Measurements from ENCODE around the gene THTPA.
A peak's percentile ranks its signal among the peaks of the same experiment; 100 is the strongest.
"Not testable (repeated sequence)": the region's sequence is repeated elsewhere in the genome, so short reads cannot be mapped to it uniquely, and the experiment has no call there.

THTPA gene

DNA sequence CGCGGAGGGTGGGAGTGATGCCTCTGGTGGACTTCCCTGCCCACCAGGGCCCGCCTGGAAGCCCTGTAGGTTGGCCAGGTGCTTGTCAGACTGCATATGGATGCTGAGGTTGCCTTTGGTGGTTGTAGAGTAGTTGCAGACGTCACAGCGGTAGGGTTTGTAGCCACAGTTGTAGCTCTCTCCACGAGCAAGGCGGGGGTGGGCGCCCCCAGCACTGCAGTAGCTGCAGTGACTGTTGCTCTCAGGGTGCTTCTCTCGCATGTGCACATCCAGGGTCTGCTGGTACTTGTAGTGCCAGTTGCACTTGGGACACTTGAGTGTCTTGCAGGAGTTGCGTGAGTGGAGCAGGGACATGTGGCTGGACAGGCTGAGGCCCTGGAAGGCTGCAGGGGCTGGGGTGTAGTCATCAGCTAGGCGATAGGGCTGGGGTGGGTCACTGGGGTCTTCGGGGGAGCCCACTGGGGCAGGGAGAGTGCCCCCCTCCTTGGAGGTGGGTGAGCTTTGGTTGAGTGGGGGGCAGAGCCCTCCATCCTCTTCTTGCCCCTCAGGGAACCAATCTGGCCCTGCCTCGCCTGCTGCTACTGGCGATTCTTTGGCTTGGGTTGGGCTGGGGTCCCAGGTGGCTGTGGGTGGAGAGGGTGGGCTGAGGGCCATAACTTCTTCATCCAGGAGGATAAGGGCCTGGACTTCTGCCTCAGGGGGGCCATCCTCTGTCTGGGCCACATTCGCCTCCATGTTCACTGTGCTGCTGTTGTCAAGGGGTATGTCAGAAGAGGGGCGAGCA, 22.2 kb upstream of the THTPA start:
- no peak for DNase-seq (ENCODE audit: low spot score)

DNA sequence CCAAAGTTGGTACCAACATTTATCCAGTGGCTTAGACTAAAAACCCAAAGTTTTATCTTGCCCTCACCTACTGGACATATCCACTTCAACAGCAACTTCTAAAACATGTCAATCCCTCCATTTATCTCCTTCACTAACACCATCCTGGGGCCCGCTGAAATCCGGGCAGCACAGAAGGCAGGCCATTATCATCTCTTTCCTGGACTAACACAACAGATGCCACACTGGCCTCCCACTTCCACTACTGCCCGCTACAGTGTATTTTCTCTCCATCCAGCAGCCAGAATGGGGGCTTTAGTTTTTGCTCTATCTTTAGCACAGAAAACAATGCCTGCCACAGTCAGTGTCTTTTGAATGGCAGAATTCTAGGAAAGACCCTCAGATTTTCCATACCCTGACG, 20.1 kb upstream of the THTPA start:
- DNase-seq (ENCODE audit: low spot score) = no peak

GRCh38 chr14:23536494-23536893, 19.6 kb upstream of the THTPA start:
- DNase-seq (ENCODE audit: low spot score) = no peak

- not testable (repeated sequence) for DNase-seq (ENCODE audit: low spot score)
Observed at GRCh38 chr14:23536906-23537305, 19.2 kb upstream of the THTPA start.

- no peak for DNase-seq (ENCODE audit: low spot score)
Observed at GRCh38 chr14:23537351-23538049, 18.6 kb upstream of the THTPA start.

- no peak for DNase-seq (ENCODE audit: low spot score)
Observed at GRCh38 chr14:23538050-23538718, 17.9 kb upstream of the THTPA start.

- no peak for DNase-seq (ENCODE audit: low spot score)
Observed at GRCh38 chr14:23538785-23539184, 17.3 kb upstream of the THTPA start.

DNA sequence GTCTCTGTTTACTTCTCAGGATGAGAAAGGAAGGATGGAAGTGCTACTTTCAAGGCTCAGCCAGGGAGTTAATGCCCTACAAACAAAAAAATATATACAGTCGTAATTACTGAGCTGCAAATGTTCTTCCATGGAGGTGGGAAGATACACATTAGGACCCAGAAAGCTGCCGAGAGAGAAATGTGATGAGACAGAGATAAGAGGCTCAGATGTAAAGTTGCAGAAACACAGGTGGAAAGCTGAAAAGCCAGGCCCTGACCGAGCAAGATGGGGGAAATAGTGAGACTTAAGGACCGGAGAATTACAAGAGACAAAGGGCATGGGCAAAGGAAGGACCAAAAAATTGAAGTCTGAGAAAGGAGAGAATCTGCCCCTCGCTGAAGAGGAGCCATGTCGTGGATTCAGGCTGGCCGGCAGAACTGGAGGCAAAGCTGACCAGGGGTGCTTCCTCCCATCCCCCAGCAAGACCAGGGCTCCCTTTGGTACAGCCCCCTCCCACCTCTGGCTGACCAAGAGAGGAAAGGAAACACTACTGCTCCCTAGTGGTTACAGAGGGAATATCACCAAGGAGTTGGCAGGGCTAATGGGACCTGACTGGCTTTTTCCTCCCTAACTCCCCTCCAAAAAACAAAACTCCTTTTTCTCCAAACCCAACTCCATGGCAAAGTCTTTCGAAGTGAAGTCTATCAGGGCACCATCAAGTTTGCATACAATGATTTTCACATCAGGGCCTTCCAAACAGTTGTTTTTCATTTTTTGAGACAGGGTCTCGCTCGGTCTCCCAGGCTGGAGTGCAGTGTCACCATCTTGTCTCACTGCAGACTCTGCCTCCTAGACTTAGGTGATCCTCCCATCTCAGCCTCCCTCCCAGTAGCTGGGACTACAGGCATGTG, 16.6 kb upstream of the THTPA start:
- peak; percentile 78 for DNase-seq (ENCODE audit: low spot score)

GRCh38 chr14:23540141-23540469, 16.0 kb upstream of the THTPA start:
- DNase-seq (ENCODE audit: low spot score) = no peak

DNA sequence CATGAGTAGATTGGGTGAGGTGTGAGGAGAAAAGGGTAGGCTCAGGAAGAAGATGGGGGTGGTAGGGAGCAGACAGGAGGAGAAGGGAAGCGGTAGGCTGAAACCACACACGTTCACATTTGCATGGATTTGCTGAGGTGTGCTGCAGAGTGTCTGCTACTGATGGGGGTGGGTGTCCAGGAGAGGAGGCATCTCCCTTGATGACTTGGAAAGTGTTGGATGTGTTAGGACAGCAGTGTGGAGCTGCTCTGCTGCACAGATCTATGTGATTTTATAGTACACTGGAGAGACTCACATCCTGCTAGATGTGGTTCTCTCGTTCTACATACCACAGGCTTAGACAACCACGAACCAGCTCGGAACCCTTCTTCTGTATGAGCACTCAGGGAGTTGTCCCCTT, 13.8 kb upstream of the THTPA start:
- DNase-seq (ENCODE audit: low spot score) = no peak

GRCh38 chr14:23543403-23543802, 12.7 kb upstream of the THTPA start:
- no peak for DNase-seq (ENCODE audit: low spot score)

DNA sequence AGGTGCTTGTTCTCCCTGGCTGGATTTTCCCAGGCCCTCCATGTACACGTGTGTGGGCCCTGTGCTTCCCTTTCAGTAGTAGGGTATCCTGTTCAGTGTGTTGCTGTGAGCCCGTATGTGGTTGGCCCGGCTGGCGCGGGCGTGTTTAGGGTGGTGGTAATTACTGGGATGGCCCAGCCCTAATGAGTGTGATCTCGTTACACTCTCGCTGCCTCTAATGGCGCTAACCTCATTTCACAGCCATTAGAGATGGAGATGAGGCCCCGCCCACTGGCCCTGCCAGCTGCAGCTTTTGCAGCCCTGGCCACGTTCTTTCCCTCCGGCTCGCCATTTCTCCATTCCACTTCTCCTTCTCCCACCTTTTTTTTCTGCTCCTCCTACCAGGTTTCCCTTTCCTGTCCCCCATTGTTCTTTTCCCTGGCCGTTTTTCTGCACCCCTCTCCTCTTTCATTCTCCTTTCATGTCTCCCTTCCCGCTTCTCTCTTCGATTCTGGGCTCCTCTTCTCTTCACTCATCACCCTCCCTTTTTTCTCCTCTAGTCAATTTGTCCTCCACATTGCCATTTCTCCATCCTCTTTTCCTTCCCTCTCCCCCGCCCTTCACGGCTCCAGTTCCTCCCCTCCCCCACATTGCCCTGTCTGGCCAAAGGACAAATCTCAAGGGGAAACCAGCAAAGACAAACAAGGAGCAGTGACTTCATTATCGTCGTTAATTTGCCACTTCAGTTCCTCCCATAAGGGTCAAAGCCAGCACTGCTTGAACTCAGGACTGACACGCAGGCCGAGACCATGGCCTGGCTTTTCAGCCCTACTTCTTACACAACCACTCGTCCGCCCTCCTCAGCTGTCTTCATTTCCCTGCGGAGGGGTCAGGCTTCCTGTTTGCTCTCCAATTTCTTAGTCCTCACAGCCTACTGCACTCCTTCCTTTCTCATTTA, 11.3 kb upstream of the THTPA start:
- DNase-seq (ENCODE audit: low spot score) = no peak

- DNase-seq (ENCODE audit: low spot score) = no peak
Observed at GRCh38 chr14:23545740-23546365, 10.2 kb upstream of the THTPA start.

- no peak for DNase-seq (ENCODE audit: low spot score)
Observed at GRCh38 chr14:23546450-23547035, 9.5 kb upstream of the THTPA start.

DNA sequence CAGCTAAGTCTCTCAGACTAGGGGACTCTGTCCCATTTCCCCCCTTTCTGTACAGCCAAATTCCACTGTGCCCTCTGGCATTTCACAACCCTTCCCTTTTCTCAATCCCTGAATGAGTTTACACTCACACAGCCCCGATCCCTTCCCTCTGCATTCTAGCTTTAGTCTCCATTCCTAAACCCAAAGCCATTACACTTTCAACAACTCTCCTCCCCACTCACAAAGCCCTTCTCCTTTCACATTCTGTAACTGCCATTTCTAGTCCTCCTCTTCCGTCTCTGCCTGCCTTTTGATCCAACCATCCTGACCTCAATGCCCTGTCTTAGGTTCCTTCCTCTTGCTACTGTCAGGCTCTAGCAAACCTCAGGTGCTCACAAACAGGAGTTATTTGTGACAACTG, 8.1 kb upstream of the THTPA start:
- no peak for DNase-seq (ENCODE audit: low spot score)

GRCh38 chr14:23548351-23549318, 7.4 kb upstream of the THTPA start:
- no peak for DNase-seq (ENCODE audit: low spot score)

DNA sequence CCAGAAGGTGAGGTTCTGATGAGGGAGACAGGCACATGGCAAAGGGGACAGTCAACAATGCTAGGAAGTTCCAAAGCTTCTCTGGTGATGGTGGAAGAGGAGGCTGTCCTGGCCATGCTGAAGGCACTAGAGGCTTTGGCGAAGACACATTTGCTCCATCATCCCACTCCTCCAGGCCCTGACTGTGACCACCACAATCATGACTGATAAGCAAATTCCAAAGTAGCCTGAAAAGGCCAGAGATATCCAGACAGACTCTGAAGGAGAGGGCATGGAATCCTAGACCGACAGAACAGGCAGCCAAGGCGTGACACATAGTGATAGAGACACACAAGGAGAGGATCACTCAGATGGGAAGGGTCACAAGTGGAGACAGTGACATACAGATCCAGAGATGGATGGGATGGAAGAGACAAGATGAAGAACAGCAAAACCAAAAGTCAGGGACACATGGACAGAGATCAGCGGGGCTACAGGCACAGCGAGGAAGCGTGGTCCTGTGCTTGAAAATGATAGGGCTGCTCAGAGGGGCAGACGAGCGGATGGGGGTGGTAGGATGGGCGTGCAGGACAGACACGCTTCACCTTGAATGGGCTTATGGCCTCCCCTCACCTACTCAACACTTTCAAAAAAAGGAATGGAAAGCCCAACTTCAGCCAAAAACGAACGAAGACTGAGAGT, 5.8 kb upstream of the THTPA start:
- no peak for DNase-seq (ENCODE audit: low spot score)

DNA sequence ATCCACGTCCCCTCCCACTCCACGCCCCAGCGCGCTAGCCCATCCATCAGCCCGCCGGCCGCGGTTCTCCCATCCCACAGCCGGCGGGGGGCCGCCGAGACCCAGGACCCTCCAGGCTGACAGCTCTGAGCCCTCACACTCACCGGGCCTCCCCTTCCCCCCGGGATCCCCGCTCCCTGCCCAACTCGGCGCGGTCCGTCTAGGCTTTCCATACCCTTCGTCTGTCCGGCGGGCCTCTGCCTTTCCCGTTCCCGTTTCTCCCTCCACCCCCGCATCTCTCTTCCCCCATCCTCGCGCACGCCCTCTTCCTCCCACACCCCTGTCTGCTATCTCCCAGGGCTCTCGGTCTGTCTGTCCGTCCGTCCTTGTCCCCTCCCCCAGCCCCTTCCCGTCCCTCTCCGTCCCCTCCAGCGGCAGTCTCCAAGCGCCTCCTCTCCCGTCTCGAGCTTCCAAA, 5.2 kb upstream of the THTPA start:
- DNase-seq (ENCODE audit: low spot score) = no peak

Measured in HuH-7.5 (cell line).